Nephron (organoid): Measurements from ENCODE around the gene TMEM258.

ENCODE experiments used
- H3K27ac Mint-ChIP-seq, 3 experiments: 2 replicates each; pipeline ENCODE4 v1.8.0; 2020; ENCODE audit warnings: mixed read lengths in 3 of 3, mild to moderate bottlenecking in 2 of 3, moderate library complexity in 1 of 3
- H3K27me3 Mint-ChIP-seq: 2 replicates; pipeline ENCODE4 v1.8.0; 2021; ENCODE audit warnings: low read depth, mild to moderate bottlenecking, moderate library complexity, mixed read lengths
- H3K36me3 Mint-ChIP-seq: 2 replicates; pipeline ENCODE4 v1.8.0; 2020; ENCODE audit warnings: low read depth, mixed read lengths
- H3K4me1 Mint-ChIP-seq: 2 replicates; pipeline ENCODE4 v1.8.0; 2020; ENCODE audit warnings: mixed read lengths
- H3K4me3 Mint-ChIP-seq, 3 experiments: 2 replicates each; pipeline ENCODE4 v1.8.0; 2020; ENCODE audit warnings: mild to moderate bottlenecking in 3 of 3, mixed read lengths in 3 of 3, moderate library complexity in 2 of 3
- H3K9me3 Mint-ChIP-seq: 2 replicates; pipeline ENCODE4 v1.8.0; 2020; ENCODE audit warnings: mixed read lengths
- TF ChIP-seq, protein P1 (sequence below), 3 experiments: fragments of 200-600 bp; sonication (generic); IDR thresholded peaks; one replicate each; pipeline ENCODE4 v1.5.0; 2021; ENCODE audit warnings: antibody characterized with exemption in 3 of 3; ENCODE audit not compliant: unreplicated experiment in 3 of 3

The TMEM258 gene

GRCh38 chr11:61838501-61838900, 46.1 kb upstream of the TMEM258 start:
- peaks cover 16% of the 10 kb centered on the region for H3K4me1 Mint-ChIP-seq
- TF ChIP-seq, protein P1, sequence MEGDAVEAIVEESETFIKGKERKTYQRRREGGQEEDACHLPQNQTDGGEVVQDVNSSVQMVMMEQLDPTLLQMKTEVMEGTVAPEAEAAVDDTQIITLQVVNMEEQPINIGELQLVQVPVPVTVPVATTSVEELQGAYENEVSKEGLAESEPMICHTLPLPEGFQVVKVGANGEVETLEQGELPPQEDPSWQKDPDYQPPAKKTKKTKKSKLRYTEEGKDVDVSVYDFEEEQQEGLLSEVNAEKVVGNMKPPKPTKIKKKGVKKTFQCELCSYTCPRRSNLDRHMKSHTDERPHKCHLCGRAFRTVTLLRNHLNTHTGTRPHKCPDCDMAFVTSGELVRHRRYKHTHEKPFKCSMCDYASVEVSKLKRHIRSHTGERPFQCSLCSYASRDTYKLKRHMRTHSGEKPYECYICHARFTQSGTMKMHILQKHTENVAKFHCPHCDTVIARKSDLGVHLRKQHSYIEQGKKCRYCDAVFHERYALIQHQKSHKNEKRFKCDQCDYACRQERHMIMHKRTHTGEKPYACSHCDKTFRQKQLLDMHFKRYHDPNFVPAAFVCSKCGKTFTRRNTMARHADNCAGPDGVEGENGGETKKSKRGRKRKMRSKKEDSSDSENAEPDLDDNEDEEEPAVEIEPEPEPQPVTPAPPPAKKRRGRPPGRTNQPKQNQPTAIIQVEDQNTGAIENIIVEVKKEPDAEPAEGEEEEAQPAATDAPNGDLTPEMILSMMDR (IDR thresholded peaks at IDR 0.05; ENCODE audit: unreplicated experiment in 3 of 3): no peak
- no peaks in the 10 kb centered on the region for H3K27me3 Mint-ChIP-seq
- no peak overlapping the region for H3K4me3 Mint-ChIP-seq
- H3K36me3 Mint-ChIP-seq: peaks cover 66% of the 10 kb centered on the region
- peak overlapping the region in 1 of 3 experiments; percentile 51 for H3K27ac Mint-ChIP-seq
- H3K9me3 Mint-ChIP-seq: no peaks in the 10 kb centered on the region

- Mint-ChIP-seq H3K36me3 (peaks cover 60% of the 10 kb centered on the region), H3K4me1 (peaks cover 26% of the 10 kb centered on the region)
These were observed 45.1 kb upstream of the TMEM258 start for GRCh38 chr11:61837411-61838005.

DNA sequence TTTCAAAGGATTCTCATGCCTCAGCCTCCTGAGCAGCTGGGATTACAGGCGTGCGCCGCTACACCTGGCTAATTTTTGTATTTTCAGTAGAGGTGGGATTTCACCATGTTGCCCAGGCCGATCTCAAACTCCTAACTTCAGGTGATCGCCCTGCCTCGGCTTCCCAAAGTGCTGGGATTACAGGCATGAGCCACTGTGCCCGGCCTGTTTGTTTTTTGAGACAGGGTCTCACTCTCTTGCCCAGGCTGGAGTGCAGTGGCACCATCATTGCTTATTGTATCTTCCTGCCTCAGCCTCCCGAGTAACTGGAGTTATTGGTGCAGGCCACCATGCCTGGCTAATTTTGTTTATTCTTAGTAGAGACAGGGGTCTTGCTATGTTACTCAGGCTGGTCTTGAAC, 43.8 kb upstream of the TMEM258 start:
- Mint-ChIP-seq H3K36me3 (peaks cover 47% of the 10 kb centered on the region), H3K27ac (peak overlapping the region in 2 of 3 experiments; percentile 38 to 54), H3K27me3 (no peaks in the 10 kb centered on the region), H3K9me3 (no peaks in the 10 kb centered on the region), H3K4me1 (peaks cover 36% of the 10 kb centered on the region), H3K4me3 (no peak overlapping the region)
- TF ChIP-seq, protein P1 (IDR thresholded peaks at IDR 0.05; ENCODE audit: unreplicated experiment in 3 of 3): no peak

More at GRCh38 chr11:61837411-61838005, 45.1 kb upstream of the TMEM258 start:
- H3K9me3 Mint-ChIP-seq: no peaks in the 10 kb centered on the region
- no peaks in the 10 kb centered on the region for H3K27me3 Mint-ChIP-seq
- TF ChIP-seq, protein P1 (IDR thresholded peaks at IDR 0.05; ENCODE audit: unreplicated experiment in 3 of 3): no peak
- no peak overlapping the region for H3K4me3 Mint-ChIP-seq
- H3K27ac Mint-ChIP-seq: no peak overlapping the region

DNA sequence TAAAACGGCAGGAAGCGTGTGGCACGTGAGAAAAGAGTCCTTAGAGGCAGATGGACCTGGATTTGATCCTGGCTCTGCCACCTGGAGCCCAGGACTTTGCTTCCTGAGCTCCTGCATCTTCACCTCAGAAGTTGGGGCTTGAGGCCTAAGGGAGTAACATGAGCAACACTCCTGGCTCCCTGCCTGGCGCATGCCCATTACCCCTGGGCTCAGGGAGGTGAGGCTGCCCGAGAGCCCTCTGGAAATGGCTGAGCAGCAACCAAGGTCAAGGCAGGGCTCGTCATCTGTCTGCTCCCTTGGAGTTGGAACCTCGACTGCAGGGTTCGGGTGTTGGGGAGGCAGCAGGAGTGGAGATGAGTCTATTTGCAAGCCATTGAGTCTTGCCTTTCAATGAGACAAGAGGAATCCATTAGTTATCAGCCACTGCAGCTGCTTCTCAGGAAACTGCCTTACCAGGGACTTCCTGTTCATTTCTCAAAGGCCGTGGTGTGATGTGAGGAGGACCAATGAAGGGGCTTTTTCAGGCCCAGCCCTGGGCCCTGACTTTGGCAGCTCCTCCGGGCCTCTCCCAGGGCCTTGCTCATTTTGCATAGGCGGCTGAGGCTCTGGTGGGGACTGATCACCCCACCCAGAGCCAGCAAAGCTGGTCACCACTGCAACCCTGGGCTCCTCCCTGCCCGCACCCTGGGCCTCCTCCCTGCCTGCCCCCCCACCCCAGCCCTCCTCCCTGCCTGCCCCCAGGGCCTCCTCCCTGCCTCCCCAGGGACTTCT, 42.1 kb upstream of the TMEM258 start:
- peaks cover 31% of the 10 kb centered on the region for H3K36me3 Mint-ChIP-seq
- no peak overlapping the region for H3K4me3 Mint-ChIP-seq
- TF ChIP-seq, protein P1 (IDR thresholded peaks at IDR 0.05; ENCODE audit: unreplicated experiment in 3 of 3): no peak
- H3K4me1 Mint-ChIP-seq: peaks cover 51% of the 10 kb centered on the region
- no peaks in the 10 kb centered on the region for H3K9me3 Mint-ChIP-seq
- H3K27ac Mint-ChIP-seq: peak overlapping the region; percentile 71 to 96 (median 82)
- no peaks in the 10 kb centered on the region for H3K27me3 Mint-ChIP-seq

DNA sequence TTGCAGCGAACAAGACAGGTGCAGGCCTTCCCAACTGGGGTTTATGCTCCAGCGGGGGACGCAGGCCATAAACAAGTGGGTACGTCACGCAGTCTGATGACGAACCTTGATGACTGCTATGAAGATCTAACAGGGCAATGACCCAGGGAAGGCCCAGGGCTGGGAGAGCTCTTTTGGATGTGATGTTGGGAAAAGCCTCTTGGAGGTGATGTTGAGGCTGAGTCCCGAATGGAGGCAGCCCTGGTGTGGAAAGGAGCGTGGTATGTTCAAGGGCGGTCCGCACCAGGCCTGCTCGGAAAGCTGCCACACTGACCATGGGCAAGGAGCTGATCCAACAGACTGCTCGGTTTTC, 41.5 kb upstream of the TMEM258 start:
- Mint-ChIP-seq H3K27ac (peak overlapping the region; percentile 71 to 87 (median 82)), H3K4me3 (no peak overlapping the region), H3K9me3 (no peaks in the 10 kb centered on the region), H3K4me1 (peaks cover 55% of the 10 kb centered on the region), H3K36me3 (peaks cover 25% of the 10 kb centered on the region), H3K27me3 (no peaks in the 10 kb centered on the region)
- TF ChIP-seq, protein P1 (IDR thresholded peaks at IDR 0.05; ENCODE audit: unreplicated experiment in 3 of 3): no peak
